Measurements from ENCODE around the gene OR1I1. TPM values are rescaled to one million over a fixed set of nuclear protein-coding genes. Genes with fewer than 3 reads are reported as not detected.

OR1I1 gene, protein sequence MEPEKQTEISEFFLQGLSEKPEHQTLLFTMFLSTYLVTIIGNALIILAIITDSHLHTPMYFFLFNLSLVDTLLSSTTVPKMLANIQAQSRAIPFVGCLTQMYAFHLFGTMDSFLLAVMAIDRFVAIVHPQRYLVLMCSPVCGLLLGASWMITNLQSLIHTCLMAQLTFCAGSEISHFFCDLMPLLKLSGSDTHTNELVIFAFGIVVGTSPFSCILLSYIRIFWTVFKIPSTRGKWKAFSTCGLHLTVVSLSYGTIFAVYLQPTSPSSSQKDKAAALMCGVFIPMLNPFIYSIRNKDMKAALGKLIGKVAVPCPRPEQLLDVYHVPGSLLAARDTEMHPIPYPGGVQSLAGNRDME
- total RNA-seq (not detected), polyA plus RNA-seq (ENCODE audit: insufficient read depth, low read depth, low replicate concordance) (not detected)
- long read RNA-seq, donor 1 = 0 reads
- long read RNA-seq, donor 2 = 0 reads
- long read RNA-seq, donor 3 = 0 reads
- long read RNA-seq, donor 4 = 0 reads
- long read RNA-seq, donor 5 = 0 reads
- long read RNA-seq, donor 6 = 0 reads
- long read RNA-seq, donor 7 = 0 reads
- long read RNA-seq, donor 8, partial matches to known transcripts = 0 of 2 reads
- long read RNA-seq, donor 8, other reads (novel, unspliced or antisense) = 0 of 2 reads
- long read RNA-seq, donor 9 = 0 reads
- long read RNA-seq, donor 10 = 0 reads

DNA sequence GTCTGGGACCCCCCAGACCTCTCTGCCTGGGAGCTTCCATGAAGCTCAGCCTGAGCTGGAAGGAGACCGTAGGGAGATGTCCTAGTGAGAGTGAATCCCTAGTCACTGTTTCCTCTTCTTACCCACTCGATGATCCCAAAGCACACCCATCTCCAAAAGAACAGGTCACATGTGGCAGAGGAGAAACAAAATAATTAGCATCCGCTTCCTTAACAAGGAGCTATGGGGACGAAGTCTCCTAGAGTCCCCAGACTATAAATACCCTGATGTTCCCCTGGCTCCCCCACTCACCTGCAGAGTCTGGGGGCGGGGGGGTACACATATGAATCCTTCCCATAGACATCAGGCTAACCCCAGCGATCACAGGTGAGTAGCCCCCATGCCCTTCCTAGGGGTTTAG is at the start of gene OR1I1:
OR1I1 (plus strand) TSS at position 301 of the 400 bp plus-strand sequence. CDS start 4,855 bp downstream, outside the sequence.
- TF ChIP-seq, protein P1, sequence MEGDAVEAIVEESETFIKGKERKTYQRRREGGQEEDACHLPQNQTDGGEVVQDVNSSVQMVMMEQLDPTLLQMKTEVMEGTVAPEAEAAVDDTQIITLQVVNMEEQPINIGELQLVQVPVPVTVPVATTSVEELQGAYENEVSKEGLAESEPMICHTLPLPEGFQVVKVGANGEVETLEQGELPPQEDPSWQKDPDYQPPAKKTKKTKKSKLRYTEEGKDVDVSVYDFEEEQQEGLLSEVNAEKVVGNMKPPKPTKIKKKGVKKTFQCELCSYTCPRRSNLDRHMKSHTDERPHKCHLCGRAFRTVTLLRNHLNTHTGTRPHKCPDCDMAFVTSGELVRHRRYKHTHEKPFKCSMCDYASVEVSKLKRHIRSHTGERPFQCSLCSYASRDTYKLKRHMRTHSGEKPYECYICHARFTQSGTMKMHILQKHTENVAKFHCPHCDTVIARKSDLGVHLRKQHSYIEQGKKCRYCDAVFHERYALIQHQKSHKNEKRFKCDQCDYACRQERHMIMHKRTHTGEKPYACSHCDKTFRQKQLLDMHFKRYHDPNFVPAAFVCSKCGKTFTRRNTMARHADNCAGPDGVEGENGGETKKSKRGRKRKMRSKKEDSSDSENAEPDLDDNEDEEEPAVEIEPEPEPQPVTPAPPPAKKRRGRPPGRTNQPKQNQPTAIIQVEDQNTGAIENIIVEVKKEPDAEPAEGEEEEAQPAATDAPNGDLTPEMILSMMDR (IDR thresholded peaks at IDR 0.05; ENCODE audit: borderline replicate concordance, extremely low read depth, insufficient read depth) = no peak
- Histone ChIP-seq H3K27me3 (ENCODE audit: control insufficient read depth, insufficient read depth, low read length) (no peaks in the 10 kb centered on the region), H3K4me1 (ENCODE audit: control insufficient read depth in 2 of 3, insufficient read depth in 2 of 3, low read depth in 1 of 3, low read length in 3 of 3) (no peaks in the 10 kb centered on the region), H3K4me3 (ENCODE audit: low read length in 3 of 3) (no peak within 1 kb of the TSS), H3K9me3 (ENCODE audit: control insufficient read depth in 2 of 3, insufficient read depth in 1 of 3, low read length in 3 of 3) (no peaks in the 10 kb centered on the region), H3K27ac (ENCODE audit: low read depth in 2 of 2, low read length in 2 of 2) (no peak within 1 kb of the TSS), H3K9ac (ENCODE audit: low read length in 3 of 3) (no peak within 1 kb of the TSS), H3K36me3 (ENCODE audit: control insufficient read depth in 2 of 3, insufficient read depth in 3 of 3, low read length in 3 of 3) (no peaks in the 10 kb centered on the region)
- intact Hi-C loops (cut with DNase I) = loop anchor here (10.0 kb wide), 1 partner anchor 473 kb away; no protein-coding TSS in a partner anchor
- DNase-seq = no peak
- FAIRE-seq = no peak

DNA sequence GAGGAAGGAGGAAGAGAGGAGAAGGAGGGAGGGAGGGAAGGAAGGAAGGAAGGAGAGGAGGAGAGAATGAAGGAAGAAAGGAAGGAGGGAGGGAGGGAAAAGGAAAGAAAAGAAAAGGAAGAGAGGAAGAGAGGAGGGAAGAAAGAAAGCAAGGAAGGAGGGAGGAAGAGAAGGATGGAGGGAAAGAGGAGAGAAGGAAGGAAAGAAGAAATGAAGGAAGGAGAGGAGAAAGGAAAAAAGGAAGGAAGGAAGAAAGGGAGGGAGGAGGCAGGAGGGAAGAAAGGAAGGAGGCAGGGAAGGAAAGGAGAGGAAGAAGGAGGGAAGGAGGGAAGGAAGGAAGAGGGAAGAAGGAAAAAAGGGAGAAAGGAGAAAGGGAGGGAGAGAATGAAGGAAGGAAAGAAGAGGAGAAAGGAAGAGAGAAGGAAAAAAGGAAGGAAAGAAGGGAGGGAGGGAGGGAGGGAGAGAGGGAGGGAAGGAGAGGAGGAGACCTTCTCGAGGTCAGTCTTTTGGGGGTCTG is 46.2 kb upstream of the OR1I1 start:
- Histone ChIP-seq H3K36me3 (ENCODE audit: control insufficient read depth in 2 of 3, insufficient read depth in 3 of 3, low read length in 3 of 3) (no peaks in the 10 kb centered on the region), H3K27me3 (ENCODE audit: control insufficient read depth, insufficient read depth, low read length) (no peaks in the 10 kb centered on the region), H3K27ac (ENCODE audit: low read depth in 2 of 2, low read length in 2 of 2) (no peak overlapping the region), H3K9ac (ENCODE audit: low read length in 3 of 3) (no peak overlapping the region), H3K4me1 (ENCODE audit: control insufficient read depth in 2 of 3, insufficient read depth in 2 of 3, low read depth in 1 of 3, low read length in 3 of 3) (no peaks in the 10 kb centered on the region), H3K9me3 (ENCODE audit: control insufficient read depth in 2 of 3, insufficient read depth in 1 of 3, low read length in 3 of 3) (peaks cover 0 to 4% (median 0%) of the 10 kb centered on the region in 3 donors), H3K4me3 (ENCODE audit: low read length in 3 of 3) (no peak overlapping the region)
- TF ChIP-seq, protein P1 (IDR thresholded peaks at IDR 0.05; ENCODE audit: borderline replicate concordance, extremely low read depth, insufficient read depth) = no peak
- DNase-seq = no peak
- FAIRE-seq = no peak
- intact Hi-C loops (cut with DNase I) = no loop called here

DNA sequence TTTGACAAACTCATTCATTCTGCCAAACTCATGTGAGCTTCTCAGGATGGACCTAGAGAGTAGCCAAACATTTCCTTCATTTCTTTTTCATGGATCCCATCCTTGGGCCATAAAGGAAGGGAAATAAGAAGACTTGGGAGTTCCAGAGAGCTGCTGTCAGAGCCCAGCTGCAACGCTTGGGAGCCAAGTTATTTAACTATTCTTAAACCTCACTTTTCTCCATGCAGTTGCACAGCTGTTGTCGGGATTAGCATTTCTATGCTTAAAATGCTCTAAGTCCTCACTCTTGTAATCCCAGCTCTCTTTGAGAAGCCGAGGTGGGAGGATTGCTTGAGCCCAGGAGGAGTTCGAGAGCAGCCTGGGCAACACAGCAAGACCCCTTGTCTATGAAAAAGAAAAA is 44.4 kb upstream of the OR1I1 start:
- Histone ChIP-seq H3K4me1 (ENCODE audit: control insufficient read depth in 2 of 3, insufficient read depth in 2 of 3, low read depth in 1 of 3, low read length in 3 of 3) (no peaks in the 10 kb centered on the region), H3K9ac (ENCODE audit: low read length in 3 of 3) (no peak overlapping the region), H3K27ac (ENCODE audit: low read depth in 2 of 2, low read length in 2 of 2) (no peak overlapping the region), H3K27me3 (ENCODE audit: control insufficient read depth, insufficient read depth, low read length) (no peaks in the 10 kb centered on the region), H3K36me3 (ENCODE audit: control insufficient read depth in 2 of 3, insufficient read depth in 3 of 3, low read length in 3 of 3) (no peaks in the 10 kb centered on the region), H3K4me3 (ENCODE audit: low read length in 3 of 3) (no peak overlapping the region), H3K9me3 (ENCODE audit: control insufficient read depth in 2 of 3, insufficient read depth in 1 of 3, low read length in 3 of 3) (no peaks in the 10 kb centered on the region)
- intact Hi-C loops (cut with DNase I) = no loop called here
- DNase-seq (no peak), FAIRE-seq (no peak)
- TF ChIP-seq, protein P1 (IDR thresholded peaks at IDR 0.05; ENCODE audit: borderline replicate concordance, extremely low read depth, insufficient read depth) = no peak
